ENCODE results near the gene SLC44A1.

DNA sequence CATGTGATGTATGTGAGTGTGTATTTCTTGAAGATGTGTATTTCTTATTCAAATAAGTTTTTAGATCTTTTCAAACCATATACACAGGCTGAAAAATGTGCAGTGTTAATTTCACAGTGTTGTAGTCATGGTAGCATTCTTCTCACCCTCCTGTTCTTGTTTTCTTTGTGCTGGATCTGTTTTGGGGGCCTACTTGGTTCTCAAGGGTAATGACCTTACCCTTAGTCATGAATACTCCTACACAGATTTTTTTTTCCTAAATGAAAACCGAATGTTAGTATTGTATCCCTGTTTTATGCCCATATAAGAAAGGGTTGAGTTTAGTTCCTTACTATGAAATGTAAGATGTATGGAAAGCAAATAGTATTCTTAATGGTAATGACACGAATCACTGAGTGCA, 88.0 kb downstream of the SLC44A1 start:
- TF ChIP-seq, protein P1, sequence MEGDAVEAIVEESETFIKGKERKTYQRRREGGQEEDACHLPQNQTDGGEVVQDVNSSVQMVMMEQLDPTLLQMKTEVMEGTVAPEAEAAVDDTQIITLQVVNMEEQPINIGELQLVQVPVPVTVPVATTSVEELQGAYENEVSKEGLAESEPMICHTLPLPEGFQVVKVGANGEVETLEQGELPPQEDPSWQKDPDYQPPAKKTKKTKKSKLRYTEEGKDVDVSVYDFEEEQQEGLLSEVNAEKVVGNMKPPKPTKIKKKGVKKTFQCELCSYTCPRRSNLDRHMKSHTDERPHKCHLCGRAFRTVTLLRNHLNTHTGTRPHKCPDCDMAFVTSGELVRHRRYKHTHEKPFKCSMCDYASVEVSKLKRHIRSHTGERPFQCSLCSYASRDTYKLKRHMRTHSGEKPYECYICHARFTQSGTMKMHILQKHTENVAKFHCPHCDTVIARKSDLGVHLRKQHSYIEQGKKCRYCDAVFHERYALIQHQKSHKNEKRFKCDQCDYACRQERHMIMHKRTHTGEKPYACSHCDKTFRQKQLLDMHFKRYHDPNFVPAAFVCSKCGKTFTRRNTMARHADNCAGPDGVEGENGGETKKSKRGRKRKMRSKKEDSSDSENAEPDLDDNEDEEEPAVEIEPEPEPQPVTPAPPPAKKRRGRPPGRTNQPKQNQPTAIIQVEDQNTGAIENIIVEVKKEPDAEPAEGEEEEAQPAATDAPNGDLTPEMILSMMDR (IDR thresholded peaks at IDR 0.05; ENCODE audit: insufficient read depth, low read length), result no peak
- no peak for TF ChIP-seq POLR2AphosphoS5 (IDR thresholded peaks at IDR 0.05; ENCODE audit: low read depth)
